T follicular helper cell (primary cell): ENCODE measurements around the gene SPDYE8.
"Not testable (repeated sequence)": the region's sequence is repeated elsewhere in the genome, so short reads cannot be mapped to it uniquely, and the experiment has no call there.

Experiments used
- DNase-seq: peaks from one replicate; pipeline ENCODE4 v3.0.0-alpha.2; 2020; ENCODE audit warnings: low read depth
- total RNA-seq, 2 experiments: gene quantifications; one replicate each; lab custom pipeline; 2026; lab: John Stamatoyannopoulos, UW

SPDYE8 gene
- 0 reads per million in 2 experiments for total RNA-seq

- not testable (repeated sequence) for DNase-seq
These were observed at the start of gene SPDYE8 for GRCh38 chr7:73029666-73030065. Gene SPDYE8, minus strand, starts transcription at chr7:73029766. Its CDS starts 1,800 bp downstream, at chr7:73027966.

GRCh38 chr7:73057811-73058210, 28.2 kb upstream of the SPDYE8 start, which contains the start of gene SPDYE11:
Gene SPDYE11, minus strand, starts transcription at chr7:73057911. Its CDS starts 1,800 bp downstream, at chr7:73056111.
- not testable (repeated sequence) for DNase-seq

- not testable (repeated sequence) for DNase-seq
These were observed 23.1 kb downstream of the SPDYE8 start for GRCh38 chr7:73006491-73006890.

- DNase-seq: peak; percentile 76
These were observed 23.7 kb downstream of the SPDYE8 start for GRCh38 chr7:73005693-73006447.

GRCh38 chr7:73005356-73005692, 24.2 kb downstream of the SPDYE8 start:
- DNase-seq: peak; percentile 43

GRCh38 chr7:72997887-72998468, 31.6 kb downstream of the SPDYE8 start:
- not testable (repeated sequence) for DNase-seq

GRCh38 chr7:72997447-72997846, 32.1 kb downstream of the SPDYE8 start:
- not testable (repeated sequence) for DNase-seq

- not testable (repeated sequence) for DNase-seq
These were observed 34.1 kb downstream of the SPDYE8 start for GRCh38 chr7:72995484-72995883.

GRCh38 chr7:72990146-72990913, 39.2 kb downstream of the SPDYE8 start:
- not testable (repeated sequence) for DNase-seq

GRCh38 chr7:72982084-72982483, 47.5 kb downstream of the SPDYE8 start:
- not testable (repeated sequence) for DNase-seq

GRCh38 chr7:72980382-72980781, 49.2 kb downstream of the SPDYE8 start:
- DNase-seq: not testable (repeated sequence)

- DNase-seq: not testable (repeated sequence)
These were observed 53.1 kb downstream of the SPDYE8 start for GRCh38 chr7:72976434-72976833.

- not testable (repeated sequence) for DNase-seq
These were observed 53.8 kb downstream of the SPDYE8 start for GRCh38 chr7:72975656-72976286.

GRCh38 chr7:72974781-72975180, 54.8 kb downstream of the SPDYE8 start:
- not testable (repeated sequence) for DNase-seq

- not testable (repeated sequence) for DNase-seq
These were observed 58.1 kb downstream of the SPDYE8 start for GRCh38 chr7:72971505-72971904.
